Fibroblast of lung (primary cell): Measurements from ENCODE around the gene TCF20.

Source experiments
- EZH2 ChIP-seq: IDR thresholded peaks from 2 replicates; pipeline ENCODE4 v1.5.1; 2012; ENCODE audit warnings: low read length, control low read depth, mild to moderate bottlenecking; ENCODE audit errors: missing control alignments
- TF ChIP-seq, protein P1 (sequence below), 2 donors: IDR thresholded peaks in 1 of 2; conservative IDR thresholded peaks in 1 of 2; 1 replicate in 1 of 2; 2 replicates in 1 of 2; pipeline ENCODE4 v1.5.1; 2011 to 2012; ENCODE audit warnings: low read length in 2 of 2, control low read depth in 1 of 2, inconsistent platforms in 1 of 2, low read depth in 1 of 2, mild to moderate bottlenecking in 1 of 2

DNA sequence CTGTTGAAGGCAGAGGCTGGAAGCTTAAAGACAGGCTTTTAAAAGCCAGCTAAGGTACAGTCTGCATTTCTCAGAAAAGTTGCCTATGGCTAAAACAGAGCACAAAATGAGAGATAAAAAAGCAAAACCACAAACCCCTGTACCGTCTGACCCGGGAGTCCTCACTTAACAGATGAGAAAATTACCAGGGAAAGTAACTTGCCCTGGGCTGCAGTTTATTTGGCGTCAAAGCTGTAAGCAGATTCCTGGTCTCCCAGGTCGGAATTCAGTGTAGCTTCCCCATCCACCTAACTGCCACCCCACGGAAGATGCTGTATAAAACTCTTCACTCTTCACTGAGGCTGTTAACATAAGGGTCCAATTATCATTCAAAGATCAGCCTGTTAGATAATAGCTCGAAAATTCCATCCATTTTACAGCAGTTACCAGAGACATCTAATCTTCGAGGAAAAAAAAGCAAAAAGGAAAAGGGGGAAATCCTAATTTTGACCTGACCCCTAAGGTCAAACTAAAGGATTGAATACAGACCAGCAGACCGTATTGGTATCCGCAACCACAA, 1.5 kb downstream of the TCF20 start:
- TF ChIP-seq, protein P1, sequence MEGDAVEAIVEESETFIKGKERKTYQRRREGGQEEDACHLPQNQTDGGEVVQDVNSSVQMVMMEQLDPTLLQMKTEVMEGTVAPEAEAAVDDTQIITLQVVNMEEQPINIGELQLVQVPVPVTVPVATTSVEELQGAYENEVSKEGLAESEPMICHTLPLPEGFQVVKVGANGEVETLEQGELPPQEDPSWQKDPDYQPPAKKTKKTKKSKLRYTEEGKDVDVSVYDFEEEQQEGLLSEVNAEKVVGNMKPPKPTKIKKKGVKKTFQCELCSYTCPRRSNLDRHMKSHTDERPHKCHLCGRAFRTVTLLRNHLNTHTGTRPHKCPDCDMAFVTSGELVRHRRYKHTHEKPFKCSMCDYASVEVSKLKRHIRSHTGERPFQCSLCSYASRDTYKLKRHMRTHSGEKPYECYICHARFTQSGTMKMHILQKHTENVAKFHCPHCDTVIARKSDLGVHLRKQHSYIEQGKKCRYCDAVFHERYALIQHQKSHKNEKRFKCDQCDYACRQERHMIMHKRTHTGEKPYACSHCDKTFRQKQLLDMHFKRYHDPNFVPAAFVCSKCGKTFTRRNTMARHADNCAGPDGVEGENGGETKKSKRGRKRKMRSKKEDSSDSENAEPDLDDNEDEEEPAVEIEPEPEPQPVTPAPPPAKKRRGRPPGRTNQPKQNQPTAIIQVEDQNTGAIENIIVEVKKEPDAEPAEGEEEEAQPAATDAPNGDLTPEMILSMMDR (conservative IDR thresholded peaks at IDR 0.05 in 1 of 2, IDR thresholded peaks at IDR 0.05 in 1 of 2; ENCODE audit: low read depth in 1 of 2, low read length in 2 of 2) = no peak
- no peak for TF ChIP-seq EZH2
